Activated naive CD4-positive, alpha-beta T cell treated with anti-CD3 and anti-CD28 coated beads, Interleukin-2, amount 50 U/mL, for 16 hours (primary cell): ENCODE data around the gene OTOF.

Source experiments
- DNase-seq: peaks from one replicate; pipeline ENCODE4 v3.0.0-alpha.2; 2020

OTOF gene

DNA sequence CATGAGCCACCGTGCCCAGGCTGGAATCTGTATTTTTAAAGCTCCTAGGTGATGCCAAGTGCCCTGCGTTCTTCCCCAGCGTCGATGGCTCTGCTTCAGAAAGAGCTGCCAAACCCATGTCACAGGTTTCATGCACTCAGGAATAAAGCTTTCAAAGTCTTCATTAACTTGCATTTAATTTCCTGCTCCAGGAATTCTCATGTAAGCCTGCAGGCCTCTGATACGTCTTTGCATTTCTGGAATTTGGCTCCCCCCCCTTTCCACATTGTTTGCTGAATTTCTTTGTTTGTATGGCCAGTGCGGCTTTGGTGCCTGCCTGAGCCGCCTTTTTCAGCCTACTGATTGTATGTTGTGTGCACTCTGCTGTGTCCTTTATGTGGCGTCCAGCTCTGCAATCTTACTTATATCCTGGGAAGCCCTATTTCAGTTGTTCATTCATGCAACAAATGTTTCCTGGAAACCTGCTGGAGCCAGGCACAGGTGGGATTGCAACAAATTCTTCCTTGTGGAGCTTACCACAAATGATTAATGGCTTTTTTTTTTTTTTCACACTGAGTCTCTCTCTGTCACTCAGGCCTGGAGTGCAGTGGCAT is 17.9 kb upstream of the OTOF start:
- no peak for DNase-seq

DNA sequence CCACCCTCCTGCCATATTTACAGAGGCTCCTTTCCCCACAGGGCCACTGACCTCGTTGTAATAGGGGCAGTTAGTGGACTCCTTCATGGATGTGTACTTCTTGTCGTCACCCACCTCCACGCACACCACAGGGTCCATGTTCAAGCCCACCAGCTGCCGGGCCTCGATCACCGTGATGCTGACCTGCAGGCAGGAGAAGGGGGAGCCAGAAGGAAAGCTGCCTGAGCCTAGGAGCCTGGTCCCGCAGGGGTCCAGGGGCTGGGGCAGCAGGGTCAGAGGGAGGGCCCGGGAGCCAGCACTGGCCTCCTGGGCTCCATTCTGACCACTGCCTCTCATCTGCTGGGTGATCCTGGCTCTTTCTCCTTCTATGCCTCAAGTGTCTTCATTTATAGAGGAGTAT is 17.0 kb upstream of the OTOF start:
- no peak for DNase-seq

DNA sequence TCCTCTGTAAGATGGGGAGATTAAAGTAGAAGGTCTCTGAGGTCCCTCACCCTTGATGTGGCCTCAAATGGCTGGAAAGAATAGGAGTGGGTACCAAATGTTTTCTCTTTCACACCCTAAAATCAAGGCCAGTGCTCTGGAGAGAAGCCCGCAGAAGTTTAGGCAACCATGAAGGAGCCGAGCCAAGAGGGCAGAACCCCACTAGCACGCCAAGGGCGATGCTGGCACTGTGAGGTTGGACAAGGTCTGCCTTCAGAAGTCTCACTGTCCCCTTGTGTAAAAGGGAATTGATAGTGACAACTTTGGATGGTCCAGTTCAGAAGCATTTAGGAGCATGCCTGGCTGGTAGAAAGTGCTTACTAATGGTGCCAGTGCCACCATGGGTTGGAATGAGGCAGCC is 16.3 kb upstream of the OTOF start:
- no peak for DNase-seq

DNA sequence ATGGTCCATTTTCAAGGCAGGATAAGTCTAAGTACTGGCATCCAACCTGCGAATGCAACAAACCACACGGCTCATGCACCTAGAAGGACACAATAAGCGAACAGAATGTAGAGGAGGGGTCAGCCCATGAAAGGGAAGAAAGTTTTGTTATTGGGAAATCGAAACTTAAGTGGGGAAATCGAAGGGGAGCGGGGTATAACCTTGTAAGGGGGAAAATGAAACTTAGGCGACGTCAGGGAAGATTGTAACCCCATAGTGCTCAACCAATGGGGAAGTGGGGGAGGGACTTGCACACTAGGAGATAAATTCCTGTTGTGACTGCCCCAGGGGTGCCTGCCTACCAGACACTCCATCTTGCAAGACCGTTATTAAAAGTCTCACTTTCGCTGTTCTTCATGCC is 15.6 kb upstream of the OTOF start:
- DNase-seq = no peak

DNA sequence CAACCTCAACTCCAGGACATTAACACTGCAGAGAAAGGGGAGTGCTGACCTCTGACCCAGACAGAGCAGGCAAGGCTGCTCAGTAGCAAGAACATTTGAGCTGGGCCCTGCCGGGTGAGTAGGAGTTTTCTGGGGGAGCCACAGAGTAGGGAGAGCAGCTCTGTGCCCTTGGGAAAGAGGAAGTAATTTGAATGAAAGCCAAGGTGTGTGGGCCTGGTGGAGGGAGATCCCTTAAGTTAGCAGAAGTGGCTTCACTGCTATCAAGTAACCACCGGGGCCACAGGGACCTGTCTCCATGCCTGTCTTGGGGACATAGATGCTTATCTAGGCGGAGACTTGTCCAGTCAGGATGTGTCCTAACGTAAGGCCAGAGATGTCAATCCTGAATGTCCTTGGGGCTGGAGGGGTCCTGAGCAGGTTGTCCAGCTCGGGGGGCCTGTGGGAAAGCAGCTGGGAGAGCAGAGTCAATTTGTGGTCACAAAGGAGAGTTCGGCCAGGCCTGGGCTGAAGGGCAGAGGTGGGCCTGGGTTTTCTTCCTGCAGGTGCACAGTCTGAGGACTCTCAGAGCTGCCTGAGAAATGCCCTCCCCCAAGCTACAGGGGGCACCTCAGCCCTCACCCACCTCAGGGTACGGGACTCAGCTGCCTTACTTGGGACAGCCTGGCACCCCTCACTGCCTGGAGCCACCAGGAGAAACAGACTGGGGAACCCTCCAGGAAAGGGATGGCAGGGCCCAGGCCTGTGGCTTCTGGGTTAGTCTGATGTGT is 15.0 kb upstream of the OTOF start:
- DNase-seq = no peak

DNA sequence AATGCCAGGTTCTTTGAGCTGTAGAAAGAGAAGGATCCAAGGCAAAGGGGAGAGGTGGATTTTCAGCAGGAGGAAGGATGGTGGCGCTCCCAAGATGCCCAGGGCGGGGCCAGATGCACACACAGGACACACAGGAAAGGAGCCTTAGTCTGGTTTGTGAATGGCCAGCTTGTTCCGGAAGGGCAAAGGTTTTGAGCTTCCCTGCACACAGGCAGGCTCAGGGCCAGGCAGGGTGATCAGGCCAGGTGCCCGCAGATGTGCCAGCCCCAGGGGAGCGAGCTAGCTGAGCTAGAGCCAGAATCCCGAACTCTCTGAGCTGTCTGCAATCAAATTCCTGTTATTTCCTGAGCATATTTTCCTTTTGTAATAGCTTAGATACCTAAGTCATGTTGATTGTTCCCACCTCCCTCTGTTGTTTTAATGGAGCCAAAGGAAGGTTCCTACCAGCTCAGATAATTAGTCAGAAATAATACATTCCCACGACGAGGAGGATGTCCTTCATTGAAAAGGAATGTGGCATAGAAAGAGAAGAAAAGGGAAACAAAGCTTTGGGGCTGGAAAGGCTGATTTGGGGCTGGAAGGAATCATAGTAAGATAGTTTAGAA is 13.7 kb upstream of the OTOF start:
- no peak for DNase-seq

DNA sequence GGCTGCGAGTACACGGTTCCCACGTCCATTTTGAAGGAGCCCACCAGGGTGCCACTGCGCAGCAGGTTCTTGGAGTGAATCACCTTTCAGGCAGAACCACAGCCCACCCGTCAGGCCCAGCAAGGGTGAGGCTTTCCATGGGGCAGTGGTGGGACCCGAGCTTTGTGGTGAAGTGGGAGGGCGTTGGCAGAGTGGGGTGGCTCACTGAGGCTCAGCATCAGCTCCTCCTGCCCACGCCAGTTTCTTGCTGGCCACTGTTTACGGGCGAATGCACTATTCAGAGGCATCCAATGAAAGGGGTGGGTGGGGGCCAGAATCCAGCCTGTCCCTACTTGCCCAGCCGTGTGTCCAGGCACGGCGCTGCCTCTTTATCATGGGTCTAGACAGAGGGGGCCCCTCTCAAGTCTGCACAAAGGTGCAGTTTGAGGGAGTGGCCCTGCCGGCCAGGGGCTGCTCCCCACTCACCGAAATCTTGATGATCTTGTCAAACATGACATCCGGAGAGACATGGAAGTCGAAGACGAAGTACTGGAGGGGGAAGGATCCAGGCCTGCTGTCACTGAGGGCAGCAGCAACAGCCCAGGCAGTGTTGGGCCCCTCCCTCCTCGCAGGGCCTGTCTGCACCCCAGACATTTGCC is 11.4 kb upstream of the OTOF start:
- DNase-seq = no peak

DNA sequence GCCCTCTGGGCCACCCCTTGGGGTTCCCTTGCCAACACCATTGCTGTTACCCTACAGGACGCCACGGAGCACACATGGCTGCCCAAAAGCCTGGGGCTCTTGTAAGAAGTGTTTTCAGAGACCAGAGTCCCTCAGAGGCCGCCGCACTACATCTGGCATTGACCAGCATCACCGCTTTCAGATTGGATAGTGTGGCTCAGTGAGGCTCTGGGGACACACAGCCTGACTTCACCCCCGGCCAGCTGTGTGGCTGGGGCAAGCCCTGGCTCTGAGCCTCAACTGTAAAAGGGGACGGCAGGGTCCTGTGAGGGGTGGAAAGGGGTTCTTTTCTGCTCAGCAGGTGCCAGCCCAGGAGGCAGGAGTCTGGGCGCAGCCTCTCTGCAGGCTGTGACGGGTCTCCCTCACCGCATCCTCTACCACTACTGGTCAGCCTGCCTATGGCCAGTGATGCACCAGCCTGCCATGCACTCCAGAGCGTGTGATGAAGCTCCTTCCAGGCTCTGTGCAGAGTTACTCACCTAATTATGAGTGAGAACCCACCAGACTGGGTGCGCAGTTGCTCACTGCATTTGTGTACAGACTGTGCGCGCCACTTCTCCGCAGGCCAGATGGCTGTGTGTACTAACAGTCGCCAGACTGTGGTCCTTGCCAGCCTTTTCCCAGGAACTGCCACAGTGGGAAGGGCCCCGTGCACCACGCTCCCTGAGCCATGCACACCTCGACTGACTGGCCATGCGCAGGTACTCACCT is 10.7 kb upstream of the OTOF start:
- DNase-seq = no peak

DNA sequence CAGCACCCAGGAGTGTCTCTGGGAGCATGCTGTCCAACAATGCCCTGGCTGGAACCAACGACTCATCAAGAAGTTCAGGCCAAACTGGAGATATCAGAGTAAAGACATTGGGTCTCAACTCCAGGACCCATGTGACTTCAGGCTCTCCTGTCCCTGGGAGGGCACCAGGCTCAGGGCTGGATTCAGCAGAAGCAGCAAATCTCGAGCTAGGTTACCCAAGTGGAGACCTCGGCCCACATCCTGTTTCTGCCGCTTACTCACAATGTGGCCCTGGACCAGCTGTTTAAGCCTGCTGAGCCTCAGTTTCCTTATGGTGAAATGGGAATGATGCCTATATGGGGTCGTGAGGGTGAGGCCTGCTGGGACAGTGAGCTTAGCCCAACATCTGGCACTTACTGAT is 9.3 kb upstream of the OTOF start:
- DNase-seq = no peak

DNA sequence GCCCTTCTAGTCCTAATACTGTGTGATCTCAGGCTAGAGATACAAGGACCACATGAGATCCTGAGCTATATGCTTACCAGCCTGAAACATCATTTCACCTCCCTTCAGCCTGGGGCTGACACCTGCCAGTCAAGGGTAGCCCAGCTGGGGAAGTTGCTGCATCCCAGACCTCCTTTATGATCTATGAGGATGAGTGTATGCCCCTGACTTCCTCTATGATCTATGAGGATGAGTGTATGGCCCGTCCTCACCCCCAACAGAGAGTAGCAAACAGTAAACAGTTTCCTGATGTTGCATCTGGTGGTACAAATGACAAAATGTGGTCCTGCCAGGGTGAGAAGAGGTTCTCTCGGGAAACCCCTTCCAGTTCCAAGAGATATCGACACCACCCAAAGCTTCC is 8.9 kb upstream of the OTOF start:
- no peak for DNase-seq

DNA sequence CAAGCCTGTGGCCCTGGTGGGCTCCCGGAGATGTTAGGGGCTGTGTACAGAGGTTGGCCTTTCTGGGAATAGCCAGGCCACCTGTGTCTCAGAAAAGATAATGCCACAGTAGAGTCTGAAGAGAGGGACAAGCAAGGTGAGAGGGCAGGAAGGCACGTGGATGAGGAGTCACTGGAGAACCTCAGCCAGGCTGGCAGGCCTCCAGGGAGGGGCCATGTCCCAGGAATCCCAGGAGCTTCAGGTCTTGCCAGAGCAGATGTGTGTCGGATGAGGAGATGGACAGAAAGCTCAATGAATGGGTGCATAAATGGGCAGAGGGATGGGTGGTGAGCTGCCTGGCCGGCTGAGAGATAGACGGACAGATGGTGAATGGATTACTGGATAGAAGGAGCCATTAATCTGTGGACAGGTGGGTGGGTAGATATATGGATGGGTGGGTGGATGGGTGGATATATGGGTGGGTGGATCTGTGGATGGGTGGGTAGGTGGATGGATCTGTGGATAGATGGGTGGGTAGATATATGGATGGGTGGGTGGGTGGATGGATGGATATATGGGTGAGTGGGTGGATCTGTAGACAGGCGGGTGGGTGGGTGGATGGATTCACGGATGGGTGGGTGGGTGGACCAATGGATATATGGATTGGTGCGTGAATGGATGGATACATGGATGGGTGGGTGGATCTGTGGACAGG is 7.9 kb upstream of the OTOF start:
- DNase-seq = no peak

DNA sequence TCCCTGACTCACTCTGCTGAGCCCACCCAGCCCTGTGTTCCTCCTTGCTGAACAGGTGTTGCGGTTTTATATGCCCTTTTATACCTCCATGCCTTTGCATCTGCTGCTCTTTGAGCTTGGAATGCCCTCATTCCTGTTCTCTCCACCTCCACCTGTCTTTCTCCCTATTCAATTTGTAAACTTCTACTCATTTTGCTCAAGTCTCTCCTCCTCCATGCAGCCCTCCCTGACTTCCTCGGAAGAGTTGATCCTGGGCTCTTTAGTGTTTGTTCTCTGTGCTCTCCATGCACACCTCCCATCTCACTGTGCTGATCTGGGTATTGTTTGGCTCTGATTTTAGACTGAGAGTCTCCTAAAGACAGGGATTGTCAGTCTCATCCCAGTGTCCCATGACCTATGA is 7.2 kb upstream of the OTOF start:
- DNase-seq = no peak

DNA sequence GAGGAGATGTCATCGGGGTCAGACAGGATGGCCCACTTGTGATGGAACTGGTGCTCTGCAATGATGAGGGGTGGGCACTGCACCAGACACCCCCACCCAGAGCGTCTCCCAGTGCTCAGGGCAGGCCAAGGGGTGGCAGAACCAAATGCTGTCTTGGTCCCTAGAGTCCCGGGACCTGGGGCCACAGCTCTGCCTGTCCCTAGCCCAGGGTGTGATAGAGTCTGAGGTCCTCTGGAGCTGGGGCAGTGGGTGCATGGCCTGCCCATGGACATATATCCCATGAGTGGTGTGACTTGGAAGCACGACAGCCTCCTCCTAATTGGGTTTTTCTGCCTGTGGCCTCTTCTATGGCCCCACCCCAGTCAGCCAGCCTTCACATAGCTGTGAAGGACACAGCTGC is 6.7 kb upstream of the OTOF start:
- DNase-seq = no peak

DNA sequence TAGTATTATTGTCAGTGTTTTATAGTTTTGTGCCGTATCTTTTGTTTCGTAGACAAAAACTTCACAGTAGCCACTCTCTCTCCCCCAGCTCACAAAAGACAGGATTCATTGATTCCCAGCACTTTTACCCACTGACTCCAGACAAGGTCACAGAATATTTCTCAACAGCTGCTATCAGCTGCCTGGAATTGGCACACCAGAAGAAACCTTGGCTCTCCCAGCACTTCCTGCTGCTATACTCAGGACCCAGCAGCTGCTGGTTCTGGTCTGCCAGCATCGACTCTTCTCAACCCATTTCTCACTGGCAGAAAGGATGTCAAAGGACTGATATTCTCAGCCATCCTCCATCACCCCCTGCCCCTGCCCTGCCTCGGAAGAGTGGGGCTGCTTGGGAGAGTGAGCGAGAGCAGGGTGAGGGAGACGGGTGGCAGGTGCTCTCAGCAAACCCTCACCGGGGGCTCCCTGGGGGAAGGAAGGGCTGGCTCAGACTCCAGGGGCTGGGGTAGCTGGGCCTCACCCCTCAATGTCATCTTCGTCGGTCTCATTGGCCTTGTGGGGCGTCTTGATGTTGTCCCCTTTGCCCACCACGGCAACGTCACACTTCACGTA is 6.1 kb upstream of the OTOF start:
- DNase-seq = no peak

DNA sequence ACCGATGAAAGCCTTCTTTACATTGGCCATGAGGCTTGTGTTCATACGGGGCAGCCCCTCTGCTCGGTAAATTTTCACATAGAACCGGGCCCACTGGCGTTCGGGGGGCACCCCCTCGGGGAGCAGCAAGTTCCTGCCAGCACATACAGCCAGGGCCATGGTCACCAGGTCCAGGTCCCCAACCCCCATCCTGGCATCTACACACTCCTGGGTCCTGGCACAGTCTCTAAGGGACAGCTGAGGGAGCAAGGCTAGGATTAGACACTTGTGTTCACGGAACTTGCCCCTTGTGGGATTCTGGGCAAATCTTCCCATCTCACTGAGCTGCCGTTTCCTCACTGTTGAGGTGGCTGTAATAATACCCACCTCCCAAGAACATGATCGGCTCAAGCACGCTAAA is 5.6 kb upstream of the OTOF start:
- DNase-seq = no peak

DNA sequence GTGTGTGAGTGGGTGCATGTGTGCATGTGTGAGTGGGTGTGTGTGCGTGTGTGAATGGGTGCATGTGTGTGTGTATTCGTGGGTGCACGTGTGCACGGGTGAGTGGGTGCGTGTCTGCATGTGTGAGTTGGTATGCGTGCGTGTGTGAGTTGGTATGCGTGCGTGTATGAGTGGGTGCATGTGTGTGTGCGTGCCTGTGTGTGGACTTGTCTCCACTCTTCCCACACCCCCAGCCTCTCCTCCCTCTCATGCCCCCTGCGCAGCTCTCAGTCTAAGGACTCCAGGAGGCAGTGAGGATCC is 5.1 kb upstream of the OTOF start:
- DNase-seq = no peak

DNA sequence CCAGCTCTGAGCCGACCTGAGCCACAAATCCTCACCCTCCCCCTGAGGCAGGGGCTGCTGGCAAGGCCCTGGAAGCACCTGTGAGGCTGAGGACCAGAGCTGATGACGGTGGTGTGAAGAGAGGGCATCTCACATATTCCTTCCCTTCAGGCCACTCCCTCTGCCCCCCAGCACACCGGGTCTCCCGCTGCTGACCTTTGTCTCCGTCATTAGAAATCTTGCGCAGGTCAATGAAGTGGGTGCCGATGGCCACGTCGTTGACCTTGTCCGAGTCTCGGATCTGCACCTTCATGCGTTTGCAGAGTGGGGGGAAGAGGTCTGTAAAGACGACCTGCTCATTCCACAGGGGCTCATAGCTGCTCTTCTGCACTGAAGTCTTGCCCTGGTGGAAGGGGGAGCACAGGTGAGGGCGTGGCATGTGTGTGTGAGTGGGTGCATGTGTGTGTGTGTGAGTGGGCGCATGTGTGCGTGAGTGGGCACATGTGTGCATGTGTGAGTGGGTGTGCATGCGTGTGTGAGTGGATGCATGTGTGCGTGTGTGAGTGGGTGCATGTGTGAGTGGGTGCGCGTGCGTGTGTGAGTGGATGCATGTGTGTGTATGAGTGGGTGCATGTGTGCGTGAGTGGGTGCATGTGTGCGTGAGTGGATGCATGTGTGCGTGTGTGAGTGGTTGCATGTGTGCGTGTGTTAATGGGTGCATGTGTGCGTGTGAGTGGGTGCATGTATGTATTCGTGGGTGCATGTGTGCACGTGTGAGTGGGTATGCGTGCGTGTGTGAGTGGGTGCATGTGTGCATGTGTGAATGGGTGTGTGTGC is 4.5 kb upstream of the OTOF start:
- no peak for DNase-seq

DNA sequence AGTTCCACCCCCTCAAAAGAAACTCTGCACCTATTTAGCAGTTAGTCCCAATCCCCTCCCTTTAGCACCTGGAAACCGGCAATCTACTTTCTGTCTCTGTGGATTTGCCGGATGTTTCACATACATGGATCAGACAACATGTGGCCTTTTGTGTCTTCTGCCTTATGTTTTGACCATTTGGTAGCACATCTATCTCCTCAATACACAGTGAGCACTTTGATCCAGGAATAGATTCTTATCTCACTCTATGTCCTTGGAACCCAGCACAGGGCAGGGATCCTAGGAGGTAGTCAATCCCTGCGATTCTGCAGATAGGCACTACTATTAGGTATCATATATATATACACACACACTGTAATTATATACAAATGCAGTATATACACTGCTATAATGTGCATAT is 3.8 kb upstream of the OTOF start:
- DNase-seq = no peak

DNA sequence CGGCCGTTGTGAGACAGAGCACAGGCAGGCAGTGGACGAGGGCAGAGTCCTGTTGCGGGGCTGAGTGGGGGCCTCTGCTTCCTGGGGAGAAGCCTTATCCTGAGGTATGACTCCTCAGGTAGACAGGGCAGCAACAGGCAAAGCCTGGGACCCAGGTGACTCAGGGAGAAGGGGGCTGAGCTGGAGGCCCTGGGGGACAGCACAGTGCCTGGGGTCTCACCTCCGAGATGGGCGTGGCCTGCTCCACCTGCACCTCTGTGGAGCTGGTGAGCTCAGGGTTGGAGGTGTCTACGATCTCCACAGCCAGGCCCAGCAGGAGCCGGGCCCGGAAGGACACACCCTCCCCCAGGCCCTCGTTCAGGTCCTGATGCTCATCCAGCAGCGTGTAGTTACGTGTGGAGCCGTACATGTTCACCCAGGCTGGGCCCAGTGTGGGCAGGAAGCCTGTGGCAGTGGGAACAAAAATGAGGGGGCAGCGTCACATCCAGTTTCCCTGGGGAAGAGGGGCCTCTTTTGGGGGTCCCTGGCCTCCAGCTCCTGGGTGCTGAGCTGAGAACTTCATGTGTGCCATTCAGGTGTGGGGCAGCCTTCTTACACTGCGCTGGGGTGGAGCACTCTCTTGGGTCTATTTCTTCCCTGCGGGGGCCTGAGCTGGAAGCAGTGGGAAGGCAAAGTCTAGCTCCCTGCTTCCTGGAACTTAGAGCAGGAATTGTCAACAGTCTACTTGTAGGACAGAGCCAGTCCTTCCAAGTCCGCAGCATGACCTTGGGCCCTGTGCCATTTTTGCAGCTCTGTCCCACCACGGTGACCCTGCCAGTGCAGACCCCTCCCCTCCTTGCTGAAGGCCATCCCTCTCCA is 2.9 kb upstream of the OTOF start:
- no peak for DNase-seq

DNA sequence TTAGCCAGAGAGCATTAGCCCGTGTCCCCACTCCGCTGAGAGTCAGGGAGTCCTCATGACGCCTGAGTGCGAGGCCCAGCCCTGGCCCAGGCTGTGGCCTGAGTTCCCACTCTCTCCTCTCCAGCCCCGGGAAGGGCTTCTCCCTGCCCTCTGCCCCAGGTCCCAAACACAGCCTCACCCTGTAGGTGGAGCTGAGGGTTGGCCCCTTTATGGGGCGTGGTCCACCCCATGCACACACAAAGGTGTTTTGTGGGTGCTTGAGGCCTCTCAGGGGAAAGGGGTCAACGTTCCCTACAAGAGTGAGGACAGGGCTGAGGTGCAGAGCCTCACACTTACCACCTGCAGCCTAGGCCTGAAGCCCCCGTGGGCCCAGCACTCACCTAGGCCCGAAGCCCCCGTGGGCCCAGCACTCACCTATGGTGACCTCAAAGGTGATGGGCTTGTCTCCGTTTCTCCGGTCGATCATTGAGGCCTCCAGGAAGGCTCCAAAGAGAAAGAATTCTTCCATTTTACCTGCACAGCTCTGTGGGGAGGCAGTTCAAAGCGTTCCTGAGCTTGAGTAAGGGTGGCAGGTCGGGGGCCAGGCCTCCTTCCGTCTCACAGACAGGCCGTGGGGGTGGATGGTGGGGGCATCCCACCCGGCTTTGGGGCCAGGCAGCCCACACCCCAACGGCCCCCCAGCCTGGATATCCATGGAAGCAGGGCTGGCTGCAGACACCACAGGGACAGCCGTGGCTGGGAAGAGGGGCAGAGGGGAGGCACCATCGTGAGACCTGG is 2.1 kb upstream of the OTOF start:
- DNase-seq = no peak
